Measurements from ENCODE around the gene SASS6. TPM values are rescaled to one million over a fixed set of nuclear protein-coding genes. Genes with fewer than 3 reads are reported as not detected.

SASS6 gene, protein sequence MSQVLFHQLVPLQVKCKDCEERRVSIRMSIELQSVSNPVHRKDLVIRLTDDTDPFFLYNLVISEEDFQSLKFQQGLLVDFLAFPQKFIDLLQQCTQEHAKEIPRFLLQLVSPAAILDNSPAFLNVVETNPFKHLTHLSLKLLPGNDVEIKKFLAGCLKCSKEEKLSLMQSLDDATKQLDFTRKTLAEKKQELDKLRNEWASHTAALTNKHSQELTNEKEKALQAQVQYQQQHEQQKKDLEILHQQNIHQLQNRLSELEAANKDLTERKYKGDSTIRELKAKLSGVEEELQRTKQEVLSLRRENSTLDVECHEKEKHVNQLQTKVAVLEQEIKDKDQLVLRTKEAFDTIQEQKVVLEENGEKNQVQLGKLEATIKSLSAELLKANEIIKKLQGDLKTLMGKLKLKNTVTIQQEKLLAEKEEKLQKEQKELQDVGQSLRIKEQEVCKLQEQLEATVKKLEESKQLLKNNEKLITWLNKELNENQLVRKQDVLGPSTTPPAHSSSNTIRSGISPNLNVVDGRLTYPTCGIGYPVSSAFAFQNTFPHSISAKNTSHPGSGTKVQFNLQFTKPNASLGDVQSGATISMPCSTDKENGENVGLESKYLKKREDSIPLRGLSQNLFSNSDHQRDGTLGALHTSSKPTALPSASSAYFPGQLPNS
- total RNA-seq (2012; rRNA removed) = 3.5 and 3.7 TPM in 2 replicates

DNA sequence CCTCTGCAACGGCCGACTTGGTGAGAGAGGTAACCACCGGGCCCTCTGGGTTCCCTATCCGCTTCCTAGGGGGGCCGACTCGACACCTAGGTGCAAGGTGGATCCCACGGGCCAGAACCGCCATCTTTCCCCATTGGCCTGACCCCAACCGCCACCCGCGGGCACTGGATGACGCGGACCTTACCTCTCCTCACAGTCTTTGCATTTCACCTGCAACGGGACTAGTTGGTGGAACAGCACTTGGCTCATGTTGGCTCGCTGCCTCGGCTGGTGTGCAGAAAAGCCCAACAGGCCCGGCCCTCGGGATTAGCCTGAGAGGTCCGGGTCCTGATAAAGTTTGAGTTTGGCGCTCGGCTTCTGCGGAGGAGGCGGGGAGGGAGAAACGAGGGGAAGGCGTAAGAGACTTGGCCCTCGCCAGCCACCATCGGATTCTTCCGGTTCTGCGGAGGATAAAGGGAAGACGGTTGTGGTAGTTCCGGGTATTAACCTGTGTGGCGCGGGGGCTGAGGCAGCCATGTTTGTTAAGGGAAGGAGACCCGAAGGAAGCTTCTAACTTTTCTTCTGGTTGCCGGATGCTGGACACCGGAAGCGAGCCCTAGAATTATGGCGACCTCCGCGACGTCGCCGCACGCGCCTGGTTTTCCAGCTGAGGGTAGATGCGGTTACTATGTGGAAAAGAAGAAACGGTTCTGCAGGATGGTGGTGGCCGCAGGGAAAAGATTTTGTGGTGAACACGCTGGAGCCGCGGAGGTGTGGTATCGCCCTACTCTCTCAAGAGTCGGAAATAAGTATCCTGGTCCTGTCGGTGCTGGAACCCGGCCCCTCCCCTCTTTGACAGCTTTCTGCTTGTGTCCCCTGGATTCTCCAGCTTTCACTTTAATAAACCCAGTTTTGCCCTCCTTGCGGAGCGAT lies at the start of gene SASS6, which contains the start of gene TRMT13:
TSS of gene SASS6 (minus strand) at position 365 of the 912 bp plus-strand sequence. CDS start at position 249, 116 bp downstream.
TSS of gene TRMT13 (plus strand) at position 598 of the 912 bp plus-strand sequence. CDS start at position 604, 6 bp downstream.
- no peaks in the 10 kb centered on the region for H3K27me3 ChIP-seq (ENCODE audit: control insufficient read depth, insufficient read depth, low read length)

GRCh38 chr1:100178091-100178490 lies 45.4 kb upstream of the SASS6 start, which contains the start of gene LRRC39:
Gene LRRC39, minus strand, starts transcription at chr1:100178256. Its CDS starts 9,740 bp downstream, at chr1:100168516.
- H3K27me3 ChIP-seq (ENCODE audit: control insufficient read depth, insufficient read depth, low read length) = no peaks in the 10 kb centered on the region
- H3K9me3 ChIP-seq (replicated peaks; ENCODE audit: low read length) = no peaks in the 10 kb centered on the region
- no peak within 1 kb of the TSS for H3K4me2 ChIP-seq (ENCODE audit: low read length)
- no peaks in the 10 kb centered on the region for H3K36me3 ChIP-seq (ENCODE audit: insufficient read depth, low read length)
- H3K9ac ChIP-seq (ENCODE audit: low read depth, low read length) = no peak within 1 kb of the TSS
- H3K4me1 ChIP-seq (ENCODE audit: control insufficient read depth, insufficient read depth, low read length) = no peaks in the 10 kb centered on the region
- no peak within 1 kb of the TSS for H3K4me3 ChIP-seq (ENCODE audit: low read length)

More for the DNA sequence above, at the start of gene SASS6, which contains the start of gene TRMT13:
- Histone ChIP-seq H3K9me3 (replicated peaks; ENCODE audit: low read length) (no peaks in the 10 kb centered on the region), H3K4me2 (ENCODE audit: low read length) (peak within 1 kb of the TSS; percentile 96), H3K36me3 (ENCODE audit: insufficient read depth, low read length) (peaks cover 9% of the 10 kb centered on the region), H3K4me3 (ENCODE audit: low read length) (peak within 1 kb of the TSS; percentile 100), H3K4me1 (ENCODE audit: control insufficient read depth, insufficient read depth, low read length) (peaks cover 21% of the 10 kb centered on the region), H3K9ac (ENCODE audit: low read depth, low read length) (peak within 1 kb of the TSS; percentile 87)

DNA sequence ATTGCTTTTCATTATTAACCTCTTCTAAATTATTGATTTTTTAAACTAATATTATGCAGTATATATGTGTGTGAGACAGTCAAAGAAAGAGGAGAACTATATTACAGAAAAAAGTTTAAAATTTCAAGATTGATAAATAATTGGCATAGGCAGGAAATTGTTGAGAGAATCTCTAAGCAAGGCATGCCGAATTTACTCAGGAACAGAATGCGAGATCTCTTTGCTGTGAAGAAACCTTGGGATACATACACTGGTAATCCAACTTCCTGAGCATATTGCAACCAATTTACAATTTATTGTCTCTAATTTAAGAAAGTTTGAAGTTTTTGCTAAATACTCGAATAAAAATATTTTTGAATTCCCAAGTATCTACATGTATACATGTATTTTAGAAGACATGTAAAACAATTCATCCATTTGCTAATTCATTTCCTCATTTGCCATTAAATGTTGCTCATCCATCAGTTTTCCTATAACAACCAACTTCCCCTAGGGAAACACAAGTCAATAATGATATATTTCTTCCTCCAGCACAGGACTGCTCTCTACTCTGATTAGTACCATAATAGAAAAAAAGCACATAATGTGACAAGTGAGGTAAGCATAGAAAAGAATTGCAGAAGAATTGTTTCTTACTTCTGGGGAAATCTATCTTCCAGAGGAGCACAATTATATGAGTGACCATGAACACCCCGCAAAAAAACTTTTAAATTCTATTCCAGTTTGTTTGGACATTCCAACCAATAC lies 44.7 kb upstream of the SASS6 start:
- Histone ChIP-seq H3K36me3 (ENCODE audit: insufficient read depth, low read length) (no peaks in the 10 kb centered on the region), H3K4me1 (ENCODE audit: control insufficient read depth, insufficient read depth, low read length) (no peaks in the 10 kb centered on the region), H3K9me3 (replicated peaks; ENCODE audit: low read length) (no peaks in the 10 kb centered on the region), H3K4me2 (ENCODE audit: low read length) (no peak overlapping the region), H3K27me3 (ENCODE audit: control insufficient read depth, insufficient read depth, low read length) (no peaks in the 10 kb centered on the region), H3K4me3 (ENCODE audit: low read length) (no peak overlapping the region), H3K9ac (ENCODE audit: low read depth, low read length) (no peak overlapping the region)

DNA sequence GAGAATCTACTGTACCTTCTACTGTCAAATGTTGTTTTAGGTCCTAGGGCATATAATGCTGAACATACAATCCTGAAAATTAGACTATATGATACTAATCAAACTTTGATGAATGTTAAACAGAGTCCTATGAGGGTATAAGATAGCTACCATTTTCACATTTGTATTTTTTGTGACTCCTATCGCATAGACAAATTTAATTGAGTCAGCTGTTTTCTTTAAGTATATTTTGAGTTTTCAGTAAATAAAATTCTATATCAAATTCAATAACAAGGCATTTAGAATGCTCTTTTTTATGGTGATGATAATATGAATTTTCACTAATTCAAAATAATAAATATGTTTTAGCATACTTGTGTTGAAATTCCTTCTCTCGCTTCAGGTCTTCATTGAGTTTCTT lies 35.3 kb upstream of the SASS6 start:
- Histone ChIP-seq H3K9me3 (replicated peaks; ENCODE audit: low read length) (no peaks in the 10 kb centered on the region), H3K4me3 (ENCODE audit: low read length) (no peak overlapping the region), H3K9ac (ENCODE audit: low read depth, low read length) (no peak overlapping the region), H3K4me2 (ENCODE audit: low read length) (no peak overlapping the region), H3K27me3 (ENCODE audit: control insufficient read depth, insufficient read depth, low read length) (no peaks in the 10 kb centered on the region), H3K4me1 (ENCODE audit: control insufficient read depth, insufficient read depth, low read length) (no peaks in the 10 kb centered on the region), H3K36me3 (ENCODE audit: insufficient read depth, low read length) (no peaks in the 10 kb centered on the region)

DNA sequence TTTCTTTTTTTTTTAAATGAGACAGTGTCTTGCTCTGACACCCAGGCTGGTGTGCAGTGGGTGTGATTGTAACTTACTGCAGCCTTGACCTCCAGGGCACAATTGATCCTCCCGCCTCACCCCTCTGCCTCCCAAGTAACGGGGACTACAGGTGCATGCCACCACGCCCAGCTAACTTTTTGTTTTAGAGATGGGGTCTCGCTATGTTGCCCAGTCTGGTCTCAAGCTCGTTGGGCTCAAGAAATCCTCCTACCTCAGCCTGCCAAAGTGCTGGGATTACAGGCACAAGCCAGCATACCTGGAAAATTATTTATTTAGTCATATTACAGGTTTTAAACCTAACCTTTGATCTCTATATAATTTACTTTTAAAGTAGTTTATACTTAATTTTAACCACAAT lies 32.0 kb upstream of the SASS6 start:
- Histone ChIP-seq H3K4me3 (ENCODE audit: low read length) (no peak overlapping the region), H3K4me1 (ENCODE audit: control insufficient read depth, insufficient read depth, low read length) (no peaks in the 10 kb centered on the region), H3K9ac (ENCODE audit: low read depth, low read length) (no peak overlapping the region), H3K9me3 (replicated peaks; ENCODE audit: low read length) (no peaks in the 10 kb centered on the region), H3K27me3 (ENCODE audit: control insufficient read depth, insufficient read depth, low read length) (no peaks in the 10 kb centered on the region), H3K4me2 (ENCODE audit: low read length) (peak overlapping the region; percentile 0), H3K36me3 (ENCODE audit: insufficient read depth, low read length) (no peaks in the 10 kb centered on the region)

GRCh38 chr1:100164216-100164615 lies 31.5 kb upstream of the SASS6 start:
- no peak overlapping the region for H3K9ac ChIP-seq (ENCODE audit: low read depth, low read length)
- H3K4me1 ChIP-seq (ENCODE audit: control insufficient read depth, insufficient read depth, low read length) = no peaks in the 10 kb centered on the region
- H3K9me3 ChIP-seq (replicated peaks; ENCODE audit: low read length) = no peaks in the 10 kb centered on the region
- no peaks in the 10 kb centered on the region for H3K27me3 ChIP-seq (ENCODE audit: control insufficient read depth, insufficient read depth, low read length)
- no peak overlapping the region for H3K4me3 ChIP-seq (ENCODE audit: low read length)
- H3K4me2 ChIP-seq (ENCODE audit: low read length) = peak overlapping the region; percentile 0
- H3K36me3 ChIP-seq (ENCODE audit: insufficient read depth, low read length) = no peaks in the 10 kb centered on the region

- no peak overlapping the region for H3K4me3 ChIP-seq (ENCODE audit: low read length)
- no peaks in the 10 kb centered on the region for H3K36me3 ChIP-seq (ENCODE audit: insufficient read depth, low read length)
- no peak overlapping the region for H3K9ac ChIP-seq (ENCODE audit: low read depth, low read length)
- no peak overlapping the region for H3K4me2 ChIP-seq (ENCODE audit: low read length)
- H3K9me3 ChIP-seq (replicated peaks; ENCODE audit: low read length) = no peaks in the 10 kb centered on the region
- H3K27me3 ChIP-seq (ENCODE audit: control insufficient read depth, insufficient read depth, low read length) = no peaks in the 10 kb centered on the region
- no peaks in the 10 kb centered on the region for H3K4me1 ChIP-seq (ENCODE audit: control insufficient read depth, insufficient read depth, low read length)
These were observed 30.2 kb upstream of the SASS6 start for GRCh38 chr1:100162881-100163280.

GRCh38 chr1:100152271-100152670 lies 19.5 kb upstream of the SASS6 start:
- Histone ChIP-seq H3K27me3 (ENCODE audit: control insufficient read depth, insufficient read depth, low read length) (no peaks in the 10 kb centered on the region), H3K4me3 (ENCODE audit: low read length) (no peak overlapping the region), H3K4me1 (ENCODE audit: control insufficient read depth, insufficient read depth, low read length) (no peaks in the 10 kb centered on the region), H3K36me3 (ENCODE audit: insufficient read depth, low read length) (peaks cover 16% of the 10 kb centered on the region), H3K9me3 (replicated peaks; ENCODE audit: low read length) (no peaks in the 10 kb centered on the region), H3K9ac (ENCODE audit: low read depth, low read length) (no peak overlapping the region), H3K4me2 (ENCODE audit: low read length) (no peak overlapping the region)

GRCh38 chr1:100151679-100152078 lies 18.9 kb upstream of the SASS6 start:
- Histone ChIP-seq H3K4me3 (ENCODE audit: low read length) (no peak overlapping the region), H3K27me3 (ENCODE audit: control insufficient read depth, insufficient read depth, low read length) (no peaks in the 10 kb centered on the region), H3K4me1 (ENCODE audit: control insufficient read depth, insufficient read depth, low read length) (no peaks in the 10 kb centered on the region), H3K9ac (ENCODE audit: low read depth, low read length) (no peak overlapping the region), H3K9me3 (replicated peaks; ENCODE audit: low read length) (no peaks in the 10 kb centered on the region), H3K36me3 (ENCODE audit: insufficient read depth, low read length) (peaks cover 18% of the 10 kb centered on the region), H3K4me2 (ENCODE audit: low read length) (no peak overlapping the region)

GRCh38 chr1:100147875-100148274 lies 15.1 kb upstream of the SASS6 start:
- Histone ChIP-seq H3K36me3 (ENCODE audit: insufficient read depth, low read length) (peaks cover 48% of the 10 kb centered on the region), H3K4me2 (ENCODE audit: low read length) (no peak overlapping the region), H3K4me1 (ENCODE audit: control insufficient read depth, insufficient read depth, low read length) (no peaks in the 10 kb centered on the region), H3K9me3 (replicated peaks; ENCODE audit: low read length) (no peaks in the 10 kb centered on the region), H3K9ac (ENCODE audit: low read depth, low read length) (no peak overlapping the region), H3K4me3 (ENCODE audit: low read length) (no peak overlapping the region), H3K27me3 (ENCODE audit: control insufficient read depth, insufficient read depth, low read length) (no peaks in the 10 kb centered on the region)
